Left kidney (tissue), 2 donors: ENCODE measurements around the gene PRKN. TPM values are rescaled to one million over a fixed set of nuclear protein-coding genes. Genes with fewer than 3 reads are reported as not detected.
"Not testable (repeated sequence)": the region's sequence is repeated elsewhere in the genome, so short reads cannot be mapped to it uniquely, and the experiment has no call there.

Source experiments
- DNase-seq: peaks from one replicate; pipeline ENCODE4 v3.0.0-alpha.2; 2013
- polyA plus RNA-seq: library from polyadenylated mRNA; unstranded; fragments of 120-200 nt; gene quantifications from one replicate; pipeline ENCODE4 v1.2.1, GENCODE V29; 2013; ENCODE audit not compliant: insufficient read length

The PRKN gene
- polyA plus RNA-seq, 1 donor: 7.7 TPM

DNA sequence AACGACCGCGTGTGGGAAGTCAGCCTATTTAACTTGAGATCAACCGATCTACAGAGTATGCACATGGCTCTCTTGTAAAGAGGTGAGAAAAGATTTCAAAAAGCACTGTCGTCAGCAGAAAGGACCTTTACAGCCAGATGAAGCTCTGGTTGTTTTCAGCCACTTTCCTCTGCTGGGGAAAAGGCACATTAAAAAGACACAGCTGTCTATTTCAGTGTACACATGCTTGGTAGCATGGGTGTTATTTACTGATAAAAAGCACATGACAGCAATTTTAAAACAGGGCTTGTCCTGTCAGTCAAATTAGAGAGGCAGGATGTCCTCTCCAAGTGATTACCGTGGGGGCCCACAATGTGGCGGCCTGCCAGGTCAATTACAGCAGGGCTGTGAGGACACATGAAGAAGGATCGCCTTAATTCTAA, 188.9 kb downstream of the PRKN start:
- DNase-seq: no peak

DNA sequence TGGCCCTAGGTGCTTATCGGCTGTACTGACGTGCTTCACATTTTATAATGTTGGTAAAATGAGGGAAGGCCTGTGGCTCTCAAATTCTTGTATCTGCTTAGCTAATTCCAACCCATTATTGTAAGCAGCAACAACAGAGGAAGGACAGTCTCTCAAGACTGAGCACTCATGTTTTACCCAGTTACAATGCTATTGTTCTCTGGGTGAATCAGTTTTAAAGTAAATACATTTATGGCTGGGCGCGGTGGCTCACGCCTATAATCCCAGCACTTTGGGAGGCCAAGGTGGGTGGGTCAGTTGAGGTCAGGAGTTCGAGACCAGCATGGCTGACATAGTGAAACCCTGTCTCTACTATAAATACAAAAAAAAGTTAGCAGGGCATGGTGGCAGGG, 194.6 kb downstream of the PRKN start:
- no peak for DNase-seq

DNA sequence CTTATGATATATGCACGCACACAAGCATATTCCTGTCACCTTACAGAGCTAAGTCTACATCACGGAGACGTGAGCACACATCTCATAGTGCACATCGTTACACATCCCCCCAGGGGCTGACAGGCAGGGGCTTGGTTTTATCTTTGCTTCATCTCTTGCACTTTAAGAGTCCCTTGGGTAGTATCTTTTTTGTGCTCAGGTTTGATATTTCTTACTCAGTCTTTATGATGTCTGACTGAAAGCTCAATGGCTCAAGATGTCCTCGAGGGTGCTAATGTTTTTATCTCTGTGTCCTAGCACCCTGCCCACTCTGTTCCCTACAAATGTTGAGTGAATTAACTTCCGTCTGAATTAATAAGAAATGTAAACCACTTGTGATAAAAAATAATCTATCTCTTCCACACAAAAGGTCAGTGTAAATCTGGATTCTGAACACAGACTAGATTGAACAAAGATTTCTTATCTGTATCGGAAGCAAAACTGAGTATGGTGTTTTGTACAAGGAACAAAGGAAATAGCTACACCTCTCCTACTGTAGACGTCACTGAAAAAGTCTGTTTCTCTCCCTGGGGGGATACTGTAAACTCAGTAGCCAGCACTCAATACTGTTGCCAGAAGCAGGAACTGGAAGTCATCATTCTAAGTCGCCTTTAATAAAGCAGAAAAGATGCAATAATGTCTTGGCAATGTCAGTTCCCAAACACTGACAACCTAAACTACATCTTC, 195.1 kb downstream of the PRKN start:
- no peak for DNase-seq

DNA sequence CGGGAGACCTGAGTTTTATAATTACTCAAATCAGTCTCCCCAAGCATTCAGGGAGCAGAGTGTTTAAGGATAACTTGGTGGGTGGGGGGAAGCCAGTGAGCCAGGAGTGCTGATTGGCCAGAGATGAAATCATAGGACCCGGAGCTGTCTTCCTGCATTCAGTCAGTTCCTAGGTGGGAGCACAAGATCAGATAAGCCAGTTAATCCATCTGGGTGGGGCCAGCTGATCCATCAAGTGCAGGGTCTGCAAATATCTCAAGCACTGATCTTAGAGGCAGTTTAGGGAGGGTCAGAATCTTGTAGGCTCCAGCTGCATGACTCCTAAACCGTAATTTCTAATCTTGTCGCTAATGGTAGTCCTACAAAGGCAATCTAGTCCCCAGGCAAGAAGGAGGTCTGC, 196.2 kb downstream of the PRKN start:
- not testable (repeated sequence) for DNase-seq

DNA sequence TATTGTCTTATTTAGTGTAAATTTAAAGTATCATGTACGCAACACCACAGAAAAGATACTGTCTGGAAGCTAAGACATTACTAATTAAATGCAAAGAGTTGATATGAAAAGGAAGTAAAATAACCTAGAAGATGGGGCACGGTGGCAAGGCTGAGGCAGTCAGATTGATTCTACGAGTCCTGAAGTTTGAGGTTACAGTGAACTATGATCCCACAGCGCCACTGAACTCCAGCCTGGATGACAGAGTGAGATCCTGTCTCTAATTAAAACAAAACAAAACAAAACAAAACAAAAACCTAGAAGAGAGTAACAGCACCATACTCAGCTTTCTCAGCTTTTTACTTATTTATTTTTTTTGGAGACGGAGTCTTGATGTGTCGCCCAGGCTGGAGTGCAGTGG, 199.0 kb downstream of the PRKN start:
- DNase-seq: no peak

DNA sequence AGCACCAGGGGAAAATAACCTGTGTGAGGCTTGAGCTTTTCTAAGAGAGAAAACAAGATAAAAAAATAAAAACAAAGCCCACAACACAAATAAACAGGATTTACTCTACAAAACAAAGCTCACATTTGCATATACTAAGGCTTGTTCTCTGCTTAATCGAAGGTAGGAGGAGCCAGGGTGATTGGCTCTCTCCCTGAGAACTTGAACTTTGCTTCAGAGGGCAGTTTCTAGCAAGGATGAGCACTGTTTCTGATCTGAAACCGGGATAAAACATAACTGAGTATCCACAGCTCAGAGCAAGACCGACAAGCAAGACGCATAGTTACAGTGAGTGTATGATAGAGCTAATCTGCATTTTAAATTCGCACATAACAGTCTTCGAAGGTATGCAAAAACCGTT, 200.6 kb downstream of the PRKN start:
- DNase-seq: no peak

DNA sequence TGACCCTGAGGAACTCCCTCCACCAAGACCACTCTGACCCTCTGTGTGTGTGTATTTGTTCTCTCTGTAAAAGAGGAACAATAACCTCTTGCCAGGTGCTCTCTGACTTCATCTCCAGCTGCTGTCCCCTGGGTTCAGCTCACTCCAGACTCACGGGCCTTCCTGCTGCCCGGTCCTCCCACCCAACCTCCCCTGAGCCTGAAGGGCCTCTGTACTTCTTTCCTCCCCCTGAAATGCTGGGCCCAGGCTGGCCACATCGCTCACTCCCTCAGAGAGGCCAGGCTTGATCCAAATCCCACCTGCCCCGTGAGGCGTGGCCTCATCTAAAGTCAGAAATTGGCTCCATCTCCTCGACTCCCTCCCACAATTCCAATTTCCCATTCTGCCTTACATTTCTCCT, 202.4 kb downstream of the PRKN start:
- no peak for DNase-seq

DNA sequence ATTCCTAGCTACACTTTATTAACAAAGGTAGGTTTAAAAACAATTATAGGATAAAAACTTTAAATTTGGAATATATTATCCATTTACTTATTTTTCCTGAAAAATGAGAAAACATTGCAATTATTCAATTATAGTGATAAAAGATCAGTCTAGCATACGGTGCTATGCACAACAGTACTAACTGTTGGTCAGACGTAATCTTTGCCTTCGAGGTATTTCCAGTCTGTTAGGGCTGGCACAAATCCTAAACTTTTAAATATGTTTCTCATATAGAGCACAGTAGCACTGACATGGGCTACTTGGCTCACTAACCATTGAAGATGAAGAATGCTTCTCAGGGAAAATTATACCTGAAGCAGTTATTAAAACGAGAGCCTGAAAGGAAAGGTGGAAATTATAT, 214.8 kb downstream of the PRKN start:
- DNase-seq: no peak

DNA sequence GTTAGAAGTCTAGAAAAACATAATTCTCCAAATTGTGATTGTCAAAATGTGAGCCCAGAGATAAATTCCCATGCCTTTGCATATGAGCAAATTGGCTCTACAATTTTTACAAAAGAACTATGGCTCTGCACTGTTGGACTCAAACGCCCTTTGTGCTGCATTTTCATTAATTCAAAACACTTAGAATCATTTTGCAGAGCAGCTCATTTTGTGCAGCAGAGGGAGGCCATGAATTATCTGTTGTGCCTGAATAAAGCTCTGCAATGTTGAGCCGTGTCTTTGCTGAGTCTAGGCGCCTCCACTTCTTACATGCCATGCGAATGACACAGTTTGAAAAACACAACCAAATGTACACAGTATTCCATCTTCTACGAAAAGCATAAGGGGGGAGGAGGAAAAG, 230.2 kb downstream of the PRKN start:
- no peak for DNase-seq

DNA sequence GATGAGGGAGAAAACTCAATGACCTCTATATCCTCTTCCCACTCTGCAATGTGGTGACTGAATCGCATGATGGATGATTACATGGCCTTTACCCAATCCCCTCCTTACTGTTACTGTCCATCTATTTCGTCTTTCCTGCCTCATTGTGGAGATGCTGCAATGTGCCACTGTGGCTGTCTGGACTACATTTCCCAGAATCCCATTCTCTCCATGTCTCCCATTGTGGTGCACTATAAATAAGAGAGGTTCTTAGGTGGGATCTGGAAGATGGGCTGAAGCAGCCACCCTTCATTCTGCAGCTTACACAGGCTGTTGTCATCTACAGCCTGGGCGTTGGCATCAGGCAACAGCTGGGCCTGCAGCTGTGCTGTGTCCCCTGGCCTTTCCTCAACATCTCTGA, 233.6 kb downstream of the PRKN start:
- no peak for DNase-seq

DNA sequence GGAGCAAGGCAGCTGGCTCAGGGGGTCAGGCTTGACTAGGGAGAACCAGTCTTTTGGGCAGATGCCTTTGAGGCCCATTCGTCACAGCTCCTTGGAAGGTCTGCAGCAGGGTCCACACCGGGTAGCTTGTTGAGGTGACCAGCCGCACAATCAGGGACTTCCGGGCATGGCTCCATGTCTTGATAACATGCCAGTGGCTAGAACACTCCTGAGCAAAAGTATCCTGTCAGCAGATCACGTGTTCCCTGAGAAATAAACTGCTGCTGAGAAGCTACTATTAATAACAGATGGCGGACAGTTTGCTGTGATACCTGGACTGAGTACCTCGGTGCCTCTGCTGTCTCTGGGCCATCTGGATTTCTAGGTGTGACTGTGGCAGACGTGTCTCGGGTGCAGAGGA, 235.9 kb downstream of the PRKN start:
- DNase-seq: no peak

DNA sequence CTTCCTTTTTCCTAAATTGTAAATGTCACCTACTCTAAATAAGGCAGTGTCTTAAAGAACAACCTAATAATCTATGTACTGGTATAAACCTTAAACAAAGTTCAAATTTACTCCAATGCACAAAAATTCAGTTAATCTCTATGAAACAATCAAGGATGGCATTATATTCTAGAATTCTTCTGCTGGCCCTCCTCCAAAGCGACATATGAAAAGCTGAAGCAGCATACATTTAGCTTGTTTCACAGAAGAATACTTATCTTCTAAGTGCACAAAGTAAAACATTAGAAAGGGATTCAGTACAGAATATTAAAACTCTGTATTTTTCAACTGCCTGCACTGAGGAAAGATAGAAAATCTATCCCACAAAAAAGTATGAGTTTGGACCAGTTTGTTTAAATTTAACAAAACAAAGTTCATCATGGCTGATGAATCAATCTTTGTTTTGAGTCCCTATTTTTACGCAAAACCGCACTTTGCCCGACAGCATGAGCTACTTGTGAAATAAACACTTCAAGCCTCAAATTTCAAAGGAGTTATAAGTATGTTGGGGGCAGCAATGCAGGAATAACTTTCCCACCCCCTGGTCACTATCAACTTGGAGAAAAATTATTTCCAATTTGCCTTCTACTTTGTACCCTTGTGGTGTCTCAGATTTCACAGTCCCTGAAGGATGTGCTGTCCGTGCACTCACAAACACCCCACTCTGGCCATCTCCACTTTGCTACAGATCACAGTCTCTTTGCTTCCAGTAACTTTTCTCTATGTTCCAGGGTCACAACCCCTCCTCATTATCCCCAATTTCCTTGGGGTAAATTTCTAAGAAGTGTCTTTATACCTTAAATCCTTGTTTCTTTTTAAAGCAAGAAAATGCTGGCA, 238.2 kb downstream of the PRKN start:
- DNase-seq: no peak

DNA sequence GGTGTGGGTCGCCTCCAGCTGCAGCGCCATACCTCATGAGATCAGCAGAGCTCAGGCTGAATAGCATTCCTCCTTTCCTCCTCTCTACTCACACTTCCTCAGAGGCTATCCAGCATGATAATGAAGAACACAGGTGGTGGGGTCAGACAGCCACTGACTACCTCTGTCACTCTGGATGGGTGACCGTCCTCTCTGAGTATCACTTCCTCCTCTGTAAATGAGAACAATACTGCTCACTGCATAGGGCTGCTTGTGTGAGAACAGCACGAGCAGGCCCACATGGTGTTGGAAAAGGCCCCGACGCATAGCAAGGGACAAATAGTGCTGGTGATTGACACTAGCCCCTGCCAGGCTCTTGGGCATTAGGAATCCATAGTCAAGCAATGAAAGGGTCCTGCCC, 239.1 kb downstream of the PRKN start:
- DNase-seq: no peak

DNA sequence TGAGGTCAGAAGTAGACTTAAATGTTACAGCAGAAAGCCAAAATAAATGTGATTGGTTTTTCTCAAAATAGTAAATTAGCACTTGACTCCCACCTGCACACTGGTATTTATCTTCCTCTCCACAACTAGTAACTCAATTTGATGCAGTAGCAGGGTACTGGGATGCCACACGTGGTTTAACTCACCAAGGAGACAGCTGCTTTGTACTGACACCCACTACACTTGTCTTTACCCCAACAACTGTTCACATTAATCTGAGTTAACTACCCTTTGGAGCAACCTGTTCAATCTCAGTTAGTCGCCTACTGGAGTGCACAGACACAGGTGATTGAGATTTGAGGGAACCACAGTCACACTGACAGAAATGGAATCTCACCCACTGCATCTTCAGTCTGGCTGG, 242.1 kb downstream of the PRKN start:
- no peak for DNase-seq

DNA sequence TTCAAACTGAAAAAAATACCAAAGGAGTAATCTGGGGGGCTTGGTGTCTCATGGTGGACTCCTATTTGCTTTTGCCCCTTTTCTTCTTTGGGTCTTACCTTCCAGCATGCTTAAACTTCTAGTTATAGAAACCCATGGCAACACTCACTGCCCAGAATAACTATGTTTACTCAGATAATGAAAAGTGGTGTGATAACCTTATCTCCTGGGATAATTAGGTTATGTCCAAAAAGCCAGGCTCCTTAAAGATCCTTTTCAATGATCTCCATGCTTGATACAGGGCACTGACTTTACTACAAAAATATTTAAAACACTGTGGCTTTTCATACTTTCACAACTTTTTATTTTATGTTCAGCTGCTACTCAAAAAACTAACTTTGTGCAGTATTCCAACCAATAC, 245.6 kb downstream of the PRKN start:
- DNase-seq: no peak

DNA sequence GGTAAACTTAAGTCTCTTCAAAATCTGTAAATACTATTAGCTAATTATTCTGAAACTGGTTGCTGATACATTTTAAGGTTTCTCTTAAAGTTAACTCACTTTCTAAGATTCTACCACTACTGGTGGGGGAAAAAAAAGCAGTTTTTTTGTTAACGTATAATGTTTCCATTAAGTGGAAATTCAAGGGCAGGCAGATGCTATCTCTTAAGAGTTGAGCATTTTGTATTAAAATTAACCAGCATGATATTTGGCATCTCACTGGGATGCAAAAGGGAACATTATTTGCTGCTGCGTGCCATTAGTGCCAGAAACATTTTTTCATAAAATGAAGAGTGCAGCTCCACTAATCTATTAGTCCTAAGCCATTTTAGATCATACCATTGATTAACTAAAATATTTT, 246.2 kb downstream of the PRKN start:
- DNase-seq: no peak

DNA sequence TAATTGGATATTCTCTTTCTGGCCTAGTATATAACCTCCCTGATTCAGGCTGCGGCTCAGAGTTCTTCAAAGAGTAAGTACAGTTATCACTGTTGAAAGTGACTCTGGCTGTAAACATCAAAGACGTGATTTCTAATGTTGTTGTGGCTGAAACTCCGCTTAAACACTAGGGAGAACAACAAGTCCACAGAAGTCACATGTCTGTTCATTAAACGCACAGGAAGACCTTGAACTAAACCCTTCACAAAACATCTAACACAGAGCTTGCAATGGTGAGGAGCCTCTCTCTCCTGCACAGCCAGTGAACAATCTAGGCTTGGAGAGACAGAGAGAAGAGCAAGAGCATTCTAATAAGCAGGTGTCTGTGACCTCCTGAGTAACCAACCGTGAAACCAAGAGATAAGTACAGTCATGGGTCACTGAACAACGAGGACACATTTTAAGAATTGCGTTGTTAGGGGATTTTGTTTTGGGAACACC, 249.3 kb downstream of the PRKN start:
- peak; percentile 12 for DNase-seq

DNA sequence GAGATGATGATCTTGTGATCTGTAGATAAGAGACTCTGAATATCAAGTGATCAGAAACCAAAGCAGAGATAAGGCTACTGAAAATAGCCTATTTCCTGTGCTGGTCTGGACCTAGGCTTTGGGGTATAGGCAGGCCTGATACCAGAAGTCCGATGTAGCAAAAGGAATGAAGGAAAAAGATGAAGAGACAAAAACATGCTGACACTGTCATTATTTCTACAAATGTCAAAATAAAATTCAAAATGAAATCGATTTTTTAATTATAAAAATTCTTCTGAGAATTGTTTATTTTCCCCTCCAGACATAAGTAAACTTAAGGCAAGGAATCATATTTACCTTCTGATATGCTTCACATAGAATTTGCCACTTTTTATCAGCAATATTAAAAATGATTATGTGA, 252.8 kb downstream of the PRKN start:
- DNase-seq: no peak

DNA sequence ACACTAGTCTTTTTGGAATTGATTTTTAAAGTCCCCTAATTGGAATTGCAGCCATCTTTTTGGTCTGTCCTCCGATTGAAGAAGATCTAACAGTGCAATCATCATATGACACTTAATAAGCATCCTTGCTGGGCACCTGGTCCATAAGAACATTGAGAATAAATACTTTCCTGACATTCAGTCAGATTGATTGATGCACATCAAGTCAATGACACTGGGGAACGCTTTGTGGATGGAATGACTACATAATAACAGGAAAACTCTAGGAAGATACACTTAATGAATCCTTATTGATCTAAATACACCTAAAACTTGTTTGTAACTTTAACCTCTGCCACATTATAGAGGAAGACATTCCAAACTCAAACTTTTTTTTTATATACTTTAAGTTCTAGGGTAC, 255.7 kb downstream of the PRKN start:
- no peak for DNase-seq

DNA sequence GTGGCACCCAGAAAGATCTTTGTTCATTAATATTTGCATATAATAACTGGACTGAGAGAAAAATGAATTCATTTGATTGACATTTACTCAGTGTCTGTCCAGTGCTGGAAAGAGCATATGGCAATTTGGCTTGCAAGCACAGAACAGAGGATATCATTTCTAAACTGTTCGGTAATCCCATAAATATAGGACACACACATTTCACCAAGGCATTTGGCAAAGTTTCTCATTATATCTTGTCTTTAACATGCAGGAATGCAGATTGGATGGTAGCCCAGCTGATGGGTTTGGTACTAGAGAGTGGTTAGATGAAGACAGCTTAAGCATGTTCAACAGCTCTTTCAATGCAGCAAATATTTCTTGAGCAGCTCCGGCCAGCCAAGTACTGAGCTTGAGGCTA, 259.2 kb downstream of the PRKN start:
- DNase-seq: no peak

DNA sequence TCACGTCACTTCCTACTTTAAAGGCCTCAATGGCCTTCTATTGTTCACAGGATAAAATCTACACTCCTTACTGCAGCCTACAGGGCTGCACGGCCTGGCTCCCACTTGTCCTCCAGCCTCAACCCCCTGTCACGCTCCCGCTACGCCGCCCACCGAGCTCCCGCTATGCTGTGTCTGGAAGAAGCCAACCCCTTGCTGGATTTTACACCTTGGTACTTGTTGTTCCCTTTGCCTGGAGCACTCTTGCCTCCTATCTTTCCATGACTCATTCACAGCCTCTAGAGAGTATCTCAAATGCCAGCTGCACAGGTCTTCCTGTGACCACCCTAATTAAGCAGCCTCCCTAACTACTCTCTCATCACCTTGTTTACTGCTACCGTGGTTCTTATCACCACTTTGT, 259.9 kb downstream of the PRKN start:
- no peak for DNase-seq

DNA sequence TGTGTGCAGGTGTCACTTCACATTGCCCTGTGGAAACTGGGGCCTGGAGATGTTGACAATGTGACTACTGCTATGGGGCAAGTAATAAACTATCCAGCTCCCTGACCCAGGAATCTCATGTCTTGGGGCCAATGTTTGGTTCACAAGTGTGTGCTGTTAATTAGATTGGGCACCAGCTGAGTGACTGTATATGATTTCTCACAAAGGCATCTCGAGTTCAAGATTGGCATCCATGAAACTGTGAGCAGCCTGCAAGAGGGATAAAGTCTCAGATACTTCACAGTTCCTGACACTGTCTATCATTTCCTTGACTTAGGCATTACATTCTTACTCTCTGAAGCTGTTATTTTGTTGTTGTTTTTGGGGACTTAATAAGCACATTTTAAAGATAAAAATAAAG, 264.0 kb downstream of the PRKN start:
- DNase-seq: no peak

DNA sequence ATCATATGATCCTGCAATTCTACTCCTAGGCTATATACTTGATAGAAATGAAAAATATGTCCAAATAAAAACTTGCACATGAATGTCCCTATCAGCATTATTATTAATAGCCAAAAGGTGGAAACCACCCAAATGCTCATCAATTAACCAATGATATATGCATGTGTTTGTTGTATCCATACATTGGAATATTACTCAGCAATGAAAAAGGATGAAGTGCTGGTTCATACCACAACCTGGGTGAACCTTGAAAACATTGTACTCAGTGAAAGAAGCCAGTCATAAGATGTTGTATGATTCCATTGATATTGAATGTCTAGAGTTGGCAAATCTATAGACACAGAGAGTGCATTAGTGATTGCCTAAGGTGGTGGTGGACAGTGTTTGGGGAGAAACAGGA, 267.6 kb downstream of the PRKN start:
- no peak for DNase-seq

DNA sequence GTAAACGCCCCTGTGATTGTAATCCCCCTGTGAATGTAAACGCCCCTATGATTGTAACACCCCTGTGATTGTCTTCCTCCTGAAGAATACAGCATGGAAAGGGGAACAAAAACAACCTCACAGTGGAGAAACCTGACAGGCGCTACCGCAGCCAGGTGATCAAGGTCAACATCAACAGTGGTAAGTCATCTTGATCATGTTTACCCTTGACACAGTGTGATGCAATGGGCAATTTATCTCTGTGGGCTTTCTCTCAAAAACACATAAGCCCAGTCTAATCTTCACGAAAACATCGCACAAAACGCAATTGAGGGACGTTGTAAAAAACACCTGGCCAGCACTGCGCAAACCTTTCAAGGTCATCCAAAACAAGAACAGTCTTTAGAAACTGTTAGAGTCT, 277.2 kb downstream of the PRKN start:
- no peak for DNase-seq
